Esophagus muscularis mucosa (tissue), 3 donors: ENCODE measurements around the gene TBCEL.

Source experiments
- CTCF ChIP-seq, 3 experiments: fragments of 200-600 bp in 2 of 3; fragments of 450-650 bp in 1 of 3; sonication (generic) in 2 of 3; IDR thresholded peaks; one replicate each; pipeline ENCODE4 v1.5.1; 2017 to 2019; ENCODE audit warnings: antibody characterized with exemption in 3 of 3, mild to moderate bottlenecking in 2 of 3, moderate library complexity in 1 of 3
- POLR2A ChIP-seq: fragments of 450-650 bp; IDR thresholded peaks from one replicate; pipeline ENCODE4 v1.6.1; 2017; ENCODE audit warnings: antibody characterized with exemption, moderate library complexity, mild to moderate bottlenecking, low read depth

GRCh38 chr11:121109471-121109870 is 85.6 kb downstream of the TBCEL start:
- TF ChIP-seq CTCF (IDR thresholded peaks at IDR 0.05), result no peak
- no peak for TF ChIP-seq POLR2A
